ENCODE data around the gene PROZ. TPM values are rescaled to one million over a fixed set of nuclear protein-coding genes. Genes with fewer than 3 reads are reported as not detected.

PROZ gene
- total and polyA plus RNA-seq, 9 of the 15 experiments (the other 6 are each of a cell fraction or from before 2014, with no cell fraction given) = not detected

DNA sequence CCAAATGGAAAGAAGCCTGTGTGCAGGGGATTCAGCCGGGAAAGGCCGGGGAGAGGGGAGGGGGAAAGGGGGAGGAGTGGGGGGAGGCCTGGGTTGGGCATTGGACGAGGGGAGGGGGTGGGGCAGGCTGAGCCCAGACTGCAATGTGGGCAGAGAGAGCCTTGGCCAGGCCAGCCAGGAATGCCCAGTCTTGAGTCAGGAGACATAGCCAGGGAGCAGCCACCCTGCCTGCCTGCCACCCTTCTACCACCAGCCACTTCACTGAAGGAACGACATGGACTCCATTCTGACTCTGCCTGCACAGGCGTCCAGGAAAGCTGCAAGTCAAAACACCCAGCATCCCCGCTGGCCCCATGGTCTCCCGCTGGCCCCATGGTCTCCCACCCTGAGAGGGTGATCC, 498 bp downstream of the PROZ start:
- H4K20me1 ChIP-seq (replicated peaks; ENCODE audit: control insufficient read depth, insufficient read depth, low read length) = no peaks in the 10 kb centered on the region
- no peak overlapping the region for H2AFZ ChIP-seq (ENCODE audit: low read depth, low read length)
- H3K36me3 ChIP-seq (ENCODE audit: control insufficient read depth, insufficient read depth, low read length) = no peaks in the 10 kb centered on the region
- peaks cover 11 to 20% of the 10 kb centered on the region in 2 experiments; a peak in 4 of 5 replicates for H3K4me1 ChIP-seq (replicated peaks in 1 of 2; ENCODE audit: control insufficient read depth in 2 of 2, insufficient read depth in 2 of 2, low read length in 2 of 2)
- FAIRE-seq = no peak
- H3K79me2 ChIP-seq (ENCODE audit: control insufficient read depth, insufficient read depth, low read length) = no peaks in the 10 kb centered on the region
- intact Hi-C loops (cut with micrococcal nuclease) = no loop called here
- H3K4me3 ChIP-seq = no peak overlapping the region
- ATAC-seq = no peak
- no peak overlapping the region for H3K9ac ChIP-seq (ENCODE audit: insufficient read depth in 1 of 2, low read depth in 2 of 2, low read length in 2 of 2)
- TF ChIP-seq, protein P1, sequence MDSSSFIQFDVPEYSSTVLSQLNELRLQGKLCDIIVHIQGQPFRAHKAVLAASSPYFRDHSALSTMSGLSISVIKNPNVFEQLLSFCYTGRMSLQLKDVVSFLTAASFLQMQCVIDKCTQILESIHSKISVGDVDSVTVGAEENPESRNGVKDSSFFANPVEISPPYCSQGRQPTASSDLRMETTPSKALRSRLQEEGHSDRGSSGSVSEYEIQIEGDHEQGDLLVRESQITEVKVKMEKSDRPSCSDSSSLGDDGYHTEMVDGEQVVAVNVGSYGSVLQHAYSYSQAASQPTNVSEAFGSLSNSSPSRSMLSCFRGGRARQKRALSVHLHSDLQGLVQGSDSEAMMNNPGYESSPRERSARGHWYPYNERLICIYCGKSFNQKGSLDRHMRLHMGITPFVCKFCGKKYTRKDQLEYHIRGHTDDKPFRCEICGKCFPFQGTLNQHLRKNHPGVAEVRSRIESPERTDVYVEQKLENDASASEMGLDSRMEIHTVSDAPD (CRISPR knock-in tag; IDR thresholded peaks at IDR 0.05) = no peak
- TF ChIP-seq ZNF507 (tag; conservative IDR thresholded peaks at IDR 0.05) (no peak), SIRT6 (IDR thresholded peaks at IDR 0.05; ENCODE audit: low read depth, low read length) (no peak), ELF1 (tag; IDR thresholded peaks at IDR 0.05) (no peak), ZNF212 (CRISPR knock-in tag; IDR thresholded peaks at IDR 0.05) (no peak), PTTG1 (tag; IDR thresholded peaks at IDR 0.05; ENCODE audit: low read depth) (no peak)
- BruUV-seq (replicated peaks) = no TSS peak
- in situ Hi-C loops (cut with MboI) = no loop called here
- no CpG with 5 or more reads among the region's 7 CpGs for WGBS (ENCODE audit: insufficient coverage, low coverage, missing lambda C conversion rate)
- H3K9me1 ChIP-seq (ENCODE audit: control insufficient read depth, insufficient read depth, low read length) = no peaks in the 10 kb centered on the region
- no peak overlapping the region for H3K27ac ChIP-seq (ENCODE audit: extremely low read depth, low read depth, low read length)
- H3K4me2 ChIP-seq (ENCODE audit: insufficient read depth, low read length) = no peak overlapping the region
- CTCF ChIA-PET (ENCODE audit: low intra/inter-chr PET ratio) = no interaction called here
- H3K9me3 ChIP-seq (replicated peaks; ENCODE audit: control insufficient read depth, insufficient read depth, low read depth, low read length) = no peaks in the 10 kb centered on the region; the same call in 1 of the 2 replicates
- POLR2A ChIA-PET = no interaction called here
- H3K27me3 ChIP-seq (ENCODE audit: control insufficient read depth in 2 of 2, insufficient read depth in 2 of 2, low read length in 2 of 2) = no peaks in the 10 kb centered on the region
- no peak for DNase-seq (ENCODE audit: extremely low read depth in 1 of 4, low spot score in 3 of 4)

Measured in K562 (cell line).